AG09309 (cell line): Measurements from ENCODE around the gene SZT2.

Experiments used
- DNase-seq: peaks from one replicate; pipeline ENCODE4 v3.0.0-alpha.2; 2010; ENCODE audit warnings: low read depth
- H3K4me3 ChIP-seq: 2 replicates; pipeline ENCODE4 v1.5.1; 2011; ENCODE audit warnings: mild to moderate bottlenecking, low read depth, low read length, moderate library complexity; ENCODE audit not compliant: control insufficient read depth
- CTCF ChIP-seq: IDR thresholded peaks from 2 replicates; pipeline ENCODE4 v1.5.1; 2011; ENCODE audit warnings: mild to moderate bottlenecking, low read depth, low read length, inconsistent platforms; ENCODE audit not compliant: insufficient read depth, control insufficient read depth; ENCODE audit errors: missing control alignments

SZT2 gene

GRCh38 chr1:43439781-43440180, 50.1 kb downstream of the SZT2 start:
- H3K4me3 ChIP-seq, result no peak overlapping the region
- TF ChIP-seq CTCF, result no peak
- DNase-seq, result no peak

- TF ChIP-seq CTCF, result no peak
- no peak overlapping the region for H3K4me3 ChIP-seq
- DNase-seq, result no peak
Observed at GRCh38 chr1:43440358-43440757, 50.7 kb downstream of the SZT2 start.

GRCh38 chr1:43441166-43441893, 51.6 kb downstream of the SZT2 start:
- no peak overlapping the region for H3K4me3 ChIP-seq
- no peak for DNase-seq
- TF ChIP-seq CTCF, result no peak

- H3K4me3 ChIP-seq, result no peak overlapping the region
- DNase-seq, result no peak
- no peak for TF ChIP-seq CTCF
Observed at GRCh38 chr1:43441894-43442637, 52.4 kb downstream of the SZT2 start.

- DNase-seq, result no peak
- H3K4me3 ChIP-seq, result no peak overlapping the region
- TF ChIP-seq CTCF, result no peak
Observed at GRCh38 chr1:43442756-43443155, 53.1 kb downstream of the SZT2 start.

- no peak for DNase-seq
- H3K4me3 ChIP-seq, result no peak overlapping the region
- TF ChIP-seq CTCF, result no peak
Observed at GRCh38 chr1:43443197-43443946, 53.7 kb downstream of the SZT2 start.
